ENCODE measurements around the gene CEP170B.
A peak's percentile ranks its signal among the peaks of the same experiment; 100 is the strongest.
"Not testable (repeated sequence)": the region's sequence is repeated elsewhere in the genome, so short reads cannot be mapped to it uniquely, and the experiment has no call there.

The CEP170B gene

DNA sequence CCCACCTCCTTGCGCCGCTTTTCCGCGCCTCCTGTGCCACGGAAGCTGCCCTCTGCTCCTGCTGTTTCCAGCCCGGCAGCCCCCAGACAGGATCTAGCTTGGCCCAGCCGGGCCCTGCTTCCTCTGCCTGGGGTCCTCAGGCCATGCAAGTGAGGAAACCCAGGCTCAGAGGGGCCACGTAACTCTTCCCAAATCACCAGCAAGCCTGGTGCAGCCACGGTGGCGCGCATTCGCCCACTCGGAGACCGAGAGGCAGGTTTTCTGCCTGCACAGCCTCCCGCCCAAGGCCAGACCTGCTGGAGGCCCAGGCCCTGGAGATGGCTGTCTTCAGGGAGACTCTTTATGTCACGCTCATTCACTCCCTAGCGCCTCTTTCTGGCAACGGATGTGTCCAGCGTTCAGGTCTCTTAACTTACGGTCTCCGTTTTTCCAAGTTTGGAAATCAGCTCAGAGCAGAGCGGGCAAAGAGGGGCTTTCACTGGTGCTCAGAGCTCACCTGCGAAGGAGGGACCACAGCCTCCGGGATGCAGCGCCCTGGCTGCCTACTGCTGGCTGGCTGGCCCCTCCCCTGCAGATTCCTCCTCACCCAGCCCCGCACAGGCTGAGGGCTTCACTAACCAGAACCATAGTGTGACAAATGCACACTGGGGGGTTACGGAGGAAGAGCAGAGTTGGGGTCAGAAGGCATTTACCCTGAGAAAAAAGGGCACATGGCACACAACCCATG, 20.6 kb upstream of the CEP170B start:
- no peak for DNase-seq

DNA sequence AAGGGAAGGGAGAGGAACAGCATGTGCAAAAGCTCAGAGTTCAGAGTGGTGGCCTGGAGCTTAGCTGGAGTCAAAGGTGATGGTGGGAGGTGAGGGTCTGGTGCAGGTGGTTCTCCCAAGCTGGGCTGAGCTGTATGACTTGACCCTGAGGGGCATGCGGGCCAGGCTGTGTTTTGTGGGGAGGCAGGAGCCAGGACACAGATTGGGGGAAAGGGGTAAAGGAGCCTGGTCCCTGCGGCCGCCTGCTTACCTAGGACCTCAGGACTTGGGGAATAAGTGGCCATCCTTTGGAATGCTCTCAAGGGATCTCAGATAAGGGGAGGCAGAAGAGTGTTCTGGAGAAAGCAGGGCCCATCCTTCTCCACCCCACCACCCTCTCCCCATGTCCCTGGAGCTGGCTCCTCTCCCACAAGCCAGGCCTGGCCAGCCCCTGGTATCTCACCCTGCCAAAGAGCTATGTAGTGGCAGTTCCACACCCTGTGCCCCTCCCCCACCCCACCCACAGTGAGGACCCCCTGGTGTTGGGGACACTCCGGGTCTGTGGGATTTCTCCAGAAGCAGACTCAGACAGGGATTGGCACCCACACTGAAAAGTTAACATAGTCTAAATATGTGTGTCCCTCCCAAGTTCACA, 19.9 kb upstream of the CEP170B start:
- DNase-seq: no peak

DNA sequence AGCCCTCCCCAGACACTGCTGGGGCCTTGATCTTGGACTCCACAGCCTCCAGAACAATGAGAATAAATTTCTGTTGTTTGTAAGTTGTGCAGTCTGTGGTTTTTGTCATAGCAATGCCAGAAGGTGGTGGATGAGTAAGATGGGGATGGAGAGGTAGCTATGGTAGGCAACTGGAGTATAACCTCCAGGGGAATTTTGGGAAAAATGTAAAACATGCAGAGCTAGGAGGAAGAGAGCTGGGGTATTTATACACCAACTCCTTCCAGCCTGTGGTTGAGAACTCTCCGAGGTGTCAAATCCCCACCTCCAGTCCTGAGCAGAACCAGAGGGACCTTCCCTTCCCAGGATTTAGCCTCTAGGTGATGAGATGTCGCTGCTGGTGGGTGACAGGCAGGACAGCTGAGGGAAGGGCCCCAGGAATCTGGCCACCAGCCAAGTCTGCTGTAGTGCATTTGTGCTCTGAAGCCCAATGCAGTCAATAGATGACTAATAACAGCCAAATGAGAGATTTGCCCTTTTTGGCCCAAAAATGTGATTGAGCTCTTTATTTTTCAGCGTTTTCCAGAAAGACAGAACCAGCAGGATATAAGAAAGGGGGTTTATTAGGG, 19.1 kb upstream of the CEP170B start:
- DNase-seq: no peak

DNA sequence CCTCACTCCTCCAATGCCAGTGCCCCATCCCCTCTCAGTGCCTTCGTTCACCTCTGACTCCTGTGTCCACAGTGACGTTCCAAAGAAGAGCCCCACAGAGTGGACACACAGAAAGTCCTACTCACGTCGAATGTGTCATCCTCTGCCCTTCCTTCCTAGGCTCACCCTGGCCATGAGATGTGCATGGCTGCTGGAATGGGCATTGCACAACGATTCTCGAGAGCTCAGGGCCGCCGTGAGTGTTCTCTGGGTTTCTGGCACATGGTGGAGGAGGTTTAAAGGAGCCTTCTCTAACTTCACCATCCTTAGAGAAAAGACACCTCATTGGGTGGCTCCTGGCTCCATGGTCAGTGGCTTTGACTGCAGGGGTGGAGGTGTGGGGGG, 12.8 kb upstream of the CEP170B start:
- no peak for DNase-seq

DNA sequence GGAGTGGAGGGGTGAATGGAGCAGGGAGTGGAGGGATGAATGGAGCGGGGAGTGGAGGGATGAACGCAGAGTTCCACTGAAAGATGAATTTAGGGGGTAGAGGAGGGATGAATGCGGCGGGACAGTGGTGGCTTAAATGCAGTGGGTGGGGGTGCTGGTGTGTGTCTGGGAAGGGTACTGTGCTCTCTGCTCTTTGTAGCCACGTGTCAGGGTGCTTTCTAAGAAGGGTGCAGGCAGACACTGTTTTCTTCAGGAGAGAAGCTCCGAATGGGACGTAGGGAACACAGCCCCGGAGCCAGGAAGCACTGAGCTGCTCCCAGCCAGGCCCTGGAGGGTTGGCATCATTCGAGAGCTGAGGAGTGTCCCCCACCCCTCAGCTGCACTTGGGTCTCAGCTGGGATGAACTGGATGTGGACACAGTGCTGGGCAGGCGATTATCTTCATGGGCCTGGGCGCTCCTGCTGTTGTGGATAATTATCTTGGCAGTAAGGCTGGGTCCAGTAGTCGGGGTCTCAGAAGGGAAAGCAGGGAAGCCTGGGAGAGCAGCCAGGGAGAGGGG, 9.5 kb upstream of the CEP170B start:
- no peak for DNase-seq

DNA sequence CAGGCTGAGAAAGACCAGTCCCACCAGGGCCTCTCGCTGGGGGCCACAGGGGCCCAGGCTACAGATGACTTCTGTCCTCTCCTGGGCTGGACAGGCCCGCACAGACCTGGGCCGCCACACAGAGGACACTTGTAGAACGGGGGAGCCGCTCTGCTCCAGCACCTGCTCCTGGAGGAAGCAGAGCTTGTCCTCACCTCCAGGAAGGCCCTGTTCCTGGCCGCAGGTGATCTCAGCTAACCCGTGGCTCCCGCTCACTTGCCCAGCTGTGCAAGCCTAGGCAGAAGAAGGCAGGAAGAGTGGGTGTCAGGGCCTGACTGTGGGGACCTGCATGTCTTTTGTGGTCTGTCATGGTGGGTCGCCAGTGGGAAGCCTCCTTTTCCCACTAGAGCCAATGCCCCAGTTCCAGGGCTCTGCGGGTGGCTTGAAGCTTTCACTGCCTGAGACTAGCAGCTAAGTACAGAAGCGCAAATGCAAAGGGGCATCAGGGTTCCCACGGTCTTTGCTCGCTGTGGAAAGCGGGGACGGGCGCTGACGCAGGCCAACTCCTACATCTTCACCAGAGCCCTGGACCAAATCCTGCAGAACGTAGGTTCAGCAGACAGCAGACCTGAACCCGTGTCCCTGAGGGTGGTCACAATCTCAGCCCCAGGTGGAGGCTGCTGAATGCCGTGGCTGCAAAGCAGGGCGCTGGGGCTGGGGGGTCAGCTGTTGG, 8.8 kb upstream of the CEP170B start:
- no peak for DNase-seq

DNA sequence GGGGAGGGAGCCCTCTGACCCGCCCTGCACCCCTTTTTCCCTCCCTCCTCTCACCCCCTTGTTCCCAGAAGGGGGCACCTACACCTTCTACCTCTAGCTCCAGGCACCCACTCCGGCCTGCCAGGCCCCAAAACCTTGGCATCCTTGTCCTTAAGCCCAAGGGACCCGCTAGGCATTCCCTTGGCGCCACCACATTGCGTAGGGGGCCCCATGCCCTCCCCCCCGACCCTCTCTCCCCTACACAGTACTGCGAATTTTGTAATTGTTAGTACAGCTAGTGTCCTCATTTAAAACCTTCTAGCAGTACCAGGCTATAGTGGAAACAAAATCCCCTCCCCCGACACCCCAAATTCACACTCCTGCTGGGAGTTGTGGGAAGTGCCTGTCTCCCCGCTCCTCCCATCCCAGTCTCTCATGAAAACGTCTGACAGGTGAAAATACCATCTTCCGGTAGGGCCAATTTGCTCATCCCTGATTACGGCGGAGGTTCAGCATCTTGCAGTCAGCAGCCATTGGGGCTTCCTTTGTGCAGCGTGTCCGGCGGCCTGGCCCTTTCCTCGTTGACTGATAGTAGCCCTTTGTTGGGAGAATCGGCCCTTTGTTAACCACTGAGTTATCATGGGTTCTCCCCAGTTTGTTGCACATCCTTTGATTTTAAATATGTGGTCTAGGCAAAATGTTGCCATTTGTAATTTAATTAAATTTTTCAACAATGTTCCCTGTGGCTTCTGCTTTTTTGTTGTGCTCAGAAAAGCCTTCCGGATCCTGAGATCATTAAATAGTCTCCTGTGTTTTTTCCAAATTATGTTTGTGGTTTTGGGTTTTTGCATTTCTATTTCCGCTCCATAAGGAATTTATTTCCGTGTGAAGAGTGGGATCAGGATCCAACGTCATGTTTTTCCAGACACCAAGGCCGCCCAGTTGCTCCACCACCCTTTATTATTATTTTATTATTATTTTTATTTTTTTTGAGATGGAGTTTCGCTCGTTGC, 7.9 kb upstream of the CEP170B start:
- DNase-seq: no peak

DNA sequence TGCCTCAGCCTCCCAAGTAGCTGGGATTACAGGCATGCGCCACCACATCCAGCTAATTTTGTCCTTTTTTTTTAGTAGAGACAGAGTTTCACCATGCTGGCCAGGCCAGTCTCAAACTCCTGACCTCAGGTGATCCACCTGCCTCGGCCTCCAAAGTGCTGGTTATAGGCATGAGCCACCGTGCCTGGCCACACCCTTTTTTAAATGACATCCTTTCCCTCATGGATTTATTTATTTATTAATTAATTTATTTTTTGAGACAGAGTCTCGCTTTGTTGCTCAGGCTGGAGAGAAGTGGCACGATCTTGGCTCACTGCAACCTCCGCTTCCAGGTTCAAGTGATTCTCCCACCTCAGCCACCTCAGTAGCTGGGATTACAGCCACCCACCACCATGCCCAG, 7.1 kb upstream of the CEP170B start:
- DNase-seq: not testable (repeated sequence)

DNA sequence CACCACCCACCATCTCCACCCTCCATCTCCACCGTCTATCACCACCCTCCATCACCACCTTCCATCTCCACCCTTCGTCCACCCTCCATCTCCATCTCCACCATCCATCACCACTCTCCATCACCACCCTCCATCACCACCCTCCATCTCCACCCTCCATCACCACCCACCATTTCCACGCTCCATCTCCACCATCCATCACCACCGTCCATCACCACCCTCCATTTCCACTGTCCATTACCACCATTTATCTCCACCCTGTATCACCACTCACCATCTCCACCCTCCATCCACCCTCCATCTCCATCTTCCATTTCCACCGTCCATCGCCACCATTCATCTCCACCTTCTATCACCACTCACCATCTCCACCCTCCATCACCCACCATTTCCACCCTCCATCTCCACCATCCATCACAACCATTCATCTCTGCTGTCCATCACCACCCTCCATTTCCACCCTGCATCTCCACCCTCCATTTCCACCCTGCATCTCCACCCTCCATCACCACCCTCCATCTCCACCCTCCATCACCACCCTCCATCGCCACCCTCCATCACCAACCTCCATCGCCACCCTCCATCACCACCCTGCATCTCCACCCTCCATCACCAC, 6.1 kb upstream of the CEP170B start:
- DNase-seq: no peak

DNA sequence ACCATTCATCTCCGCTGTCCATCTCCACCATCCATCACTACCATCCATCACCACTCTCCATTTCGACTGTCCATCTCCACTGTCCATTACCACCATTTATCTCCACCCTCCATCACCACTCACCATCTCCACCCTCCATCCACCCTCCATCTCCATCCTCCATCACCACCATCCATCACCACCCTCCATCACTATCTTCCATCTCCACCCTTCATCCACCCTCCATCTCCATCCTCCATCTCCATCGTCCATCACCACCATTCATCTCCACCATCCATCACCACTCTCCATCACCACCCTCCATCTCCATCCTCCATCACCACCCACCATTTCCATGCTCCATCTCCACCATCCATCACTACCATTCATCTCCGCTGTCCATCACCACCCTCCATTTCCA, 5.2 kb upstream of the CEP170B start:
- DNase-seq: no peak

DNA sequence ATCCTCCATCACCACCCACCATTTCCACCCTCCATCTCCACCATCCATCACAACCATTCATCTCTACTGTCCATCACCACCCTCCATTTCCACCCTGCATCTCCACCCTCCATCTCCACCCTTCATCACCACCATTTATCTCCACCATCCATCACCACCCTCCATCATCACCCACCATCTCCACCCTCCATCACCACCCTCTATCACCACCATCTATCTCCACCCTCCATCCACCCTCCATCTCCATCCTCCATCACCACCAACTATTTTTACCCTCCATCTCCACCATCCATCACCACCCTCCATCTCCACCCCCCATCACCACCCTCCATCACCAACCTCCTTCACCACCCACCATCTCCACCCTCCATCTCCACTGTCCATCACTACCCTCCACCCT, 4.7 kb upstream of the CEP170B start:
- DNase-seq: no peak

DNA sequence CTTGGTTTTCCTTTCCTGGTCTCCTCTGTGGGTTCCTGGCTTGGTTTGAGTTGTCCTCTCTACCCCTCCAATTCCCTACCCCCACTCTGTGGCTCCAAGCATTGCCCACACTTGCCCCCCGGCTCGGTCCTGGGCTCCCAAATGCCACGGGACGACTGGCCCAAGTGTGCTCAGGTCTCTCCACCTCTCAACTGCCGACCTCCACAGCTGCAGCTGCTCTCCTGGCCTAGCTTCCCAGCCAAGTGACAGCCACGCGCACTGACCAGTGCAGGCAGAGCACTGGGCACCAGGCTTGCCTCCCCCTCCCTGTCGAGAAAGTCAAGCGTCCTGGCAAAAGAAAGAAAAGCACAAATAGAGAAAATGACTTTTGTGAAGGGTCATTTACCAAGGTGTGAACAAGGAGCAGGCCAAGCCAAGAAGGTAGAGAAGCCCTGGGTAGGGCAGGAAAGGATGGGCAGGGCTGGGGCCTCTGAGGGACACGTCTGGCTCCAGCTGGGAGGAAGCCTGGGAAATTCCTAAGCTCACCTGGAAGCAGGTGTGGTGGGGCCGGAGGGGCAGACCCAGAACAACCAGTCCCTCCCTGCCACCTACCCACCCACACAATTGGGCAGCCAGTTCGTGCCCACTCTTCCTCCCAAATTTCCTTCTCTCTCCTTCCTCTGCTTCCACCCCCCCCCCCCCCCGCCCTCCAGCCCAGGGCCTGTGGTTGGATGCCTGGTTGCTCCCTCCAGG, 1.8 kb upstream of the CEP170B start:
- no peak for DNase-seq

DNA sequence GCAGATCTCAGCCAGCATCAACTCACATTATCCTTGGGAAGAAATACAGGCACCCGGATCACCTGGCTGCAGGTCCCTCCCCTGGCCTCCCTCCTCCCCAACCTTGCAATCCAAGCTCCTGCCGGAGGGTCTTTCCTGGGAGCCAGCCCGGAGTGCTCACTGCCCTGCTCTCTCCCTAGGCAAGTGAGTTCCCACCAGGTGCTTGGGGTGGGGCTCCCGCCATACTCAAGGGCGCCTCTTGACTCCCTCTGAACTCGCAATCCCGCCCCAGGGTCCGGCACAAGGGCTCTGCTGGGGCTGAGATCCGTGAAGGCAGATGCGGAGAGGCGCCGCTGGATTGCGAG, 1.2 kb upstream of the CEP170B start:
- no peak for DNase-seq

DNA sequence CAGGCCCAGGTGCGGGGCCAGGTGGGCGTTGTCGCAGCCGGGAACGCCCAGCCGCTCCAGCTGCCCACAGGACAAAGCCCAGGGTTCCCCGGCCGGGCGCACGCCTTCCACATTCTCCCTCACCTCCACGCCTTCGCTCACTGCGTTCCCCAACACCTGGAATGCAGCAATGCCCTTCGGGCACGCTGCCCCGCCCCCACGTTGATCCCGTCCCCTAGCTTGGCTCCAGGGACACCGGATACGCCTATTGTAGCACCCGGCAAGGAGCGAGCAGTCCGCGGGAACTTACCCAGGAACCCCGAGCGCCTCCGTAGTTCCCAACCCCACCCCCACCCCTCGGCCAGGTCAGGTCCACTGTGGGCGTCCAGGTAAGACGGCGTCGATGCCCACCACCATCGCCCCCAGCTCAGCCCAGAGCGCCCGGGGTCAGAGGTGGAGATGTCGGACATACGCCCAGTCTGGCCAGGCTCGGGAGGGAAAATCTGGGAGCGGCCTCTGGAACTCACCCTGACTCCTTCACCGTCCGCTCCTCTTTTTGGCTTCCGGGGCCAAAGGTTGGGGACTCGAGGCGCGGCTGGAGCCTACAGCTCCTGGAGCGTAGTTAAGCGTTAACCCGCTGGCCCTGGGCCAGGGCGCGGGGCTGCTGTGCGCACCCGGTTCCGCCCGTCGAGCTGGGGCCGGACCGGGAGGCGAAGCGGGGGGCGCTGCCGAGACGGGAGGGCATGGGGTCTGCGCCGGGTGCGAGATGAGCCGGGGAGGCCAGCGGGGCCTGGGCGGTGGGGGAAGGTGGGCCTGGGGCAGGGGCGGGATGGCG, 594 bp upstream of the CEP170B start:
- DNase-seq: no peak

DNA sequence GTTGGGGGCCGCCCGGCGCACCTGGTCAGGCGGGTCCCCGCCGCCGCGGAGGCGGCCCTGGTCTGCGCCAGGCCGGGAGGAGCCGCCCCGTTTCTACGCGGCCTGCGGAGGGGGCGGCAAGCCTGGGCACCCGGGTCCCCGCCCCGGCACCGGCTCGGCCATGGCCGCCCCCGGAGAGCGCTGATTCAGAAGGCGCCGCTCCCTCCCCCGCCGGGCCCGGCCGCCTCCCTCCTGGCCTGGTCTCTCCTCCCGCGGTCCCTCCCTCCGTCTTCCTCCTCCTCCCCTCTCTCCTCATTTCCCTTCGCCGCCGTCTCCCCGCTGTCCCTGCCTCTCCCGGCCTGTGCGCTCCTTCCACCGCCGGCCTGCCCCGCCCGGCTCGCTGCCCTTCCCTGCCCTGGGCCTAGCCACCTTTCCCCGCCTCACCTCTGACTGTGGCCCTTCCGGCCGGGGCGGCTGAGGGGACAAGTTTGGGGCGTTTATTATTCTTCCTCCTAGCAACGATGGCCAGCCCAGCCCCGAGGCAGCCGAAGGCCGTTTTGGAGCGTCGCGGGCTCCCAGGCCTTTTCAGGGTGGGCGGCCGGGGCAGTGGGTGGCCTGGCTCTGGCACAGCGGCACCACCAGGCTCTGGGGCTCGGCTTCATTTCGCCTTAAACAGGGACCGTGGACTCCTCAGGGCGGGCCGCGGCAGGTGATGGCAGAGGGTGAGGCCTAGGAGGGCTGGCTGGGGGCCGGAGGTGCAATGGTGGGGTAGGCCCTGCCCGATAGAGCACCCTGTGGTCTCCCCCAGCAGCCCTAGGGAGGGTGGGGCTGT, 768 bp downstream of the CEP170B start:
- DNase-seq: peak; percentile 27

DNA sequence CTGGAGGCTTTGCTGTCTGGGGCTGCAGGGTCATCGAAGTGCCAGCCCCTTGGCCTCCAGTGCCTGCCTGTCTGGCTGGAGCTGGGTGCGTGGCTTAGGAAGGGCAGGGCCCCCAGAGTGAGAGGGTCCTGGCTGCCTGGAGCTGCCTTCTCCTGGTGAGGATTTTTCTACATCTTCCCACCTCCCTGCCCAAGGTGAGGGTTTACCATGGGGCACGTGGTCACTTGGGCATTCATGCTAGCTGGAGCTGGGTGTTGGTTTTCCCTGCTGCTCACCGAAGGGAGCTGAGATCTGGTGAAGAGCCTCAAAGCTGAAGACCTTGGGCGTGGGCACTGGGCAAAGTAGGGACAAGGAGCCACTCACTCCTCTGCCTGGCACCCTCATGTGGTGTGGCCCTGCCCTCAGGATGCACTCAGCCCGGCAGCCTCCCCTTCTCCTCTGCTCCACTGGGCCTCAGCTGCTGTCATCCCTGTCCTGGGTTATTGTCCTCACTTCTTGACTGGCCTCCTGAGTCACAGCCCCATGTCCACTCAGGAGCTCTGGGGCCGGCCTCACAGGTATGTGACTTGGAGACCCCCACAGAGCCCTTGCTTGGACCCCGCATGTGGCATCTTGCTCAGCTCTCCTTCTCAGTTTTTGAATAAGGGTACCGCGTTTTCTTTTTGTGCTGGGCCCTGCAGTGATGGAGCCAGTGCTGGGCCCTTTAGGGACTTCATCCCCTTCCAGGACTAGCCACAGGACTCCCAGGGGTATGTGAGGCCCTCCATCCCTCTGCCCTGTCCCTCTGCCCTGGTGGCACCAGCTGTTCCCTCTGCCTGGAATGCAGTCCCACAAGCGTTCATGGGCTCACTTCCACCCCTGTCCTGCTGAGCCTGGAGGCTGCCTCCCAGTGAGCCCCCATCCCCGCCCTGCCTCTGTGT, 1.6 kb downstream of the CEP170B start:
- DNase-seq: no peak

DNA sequence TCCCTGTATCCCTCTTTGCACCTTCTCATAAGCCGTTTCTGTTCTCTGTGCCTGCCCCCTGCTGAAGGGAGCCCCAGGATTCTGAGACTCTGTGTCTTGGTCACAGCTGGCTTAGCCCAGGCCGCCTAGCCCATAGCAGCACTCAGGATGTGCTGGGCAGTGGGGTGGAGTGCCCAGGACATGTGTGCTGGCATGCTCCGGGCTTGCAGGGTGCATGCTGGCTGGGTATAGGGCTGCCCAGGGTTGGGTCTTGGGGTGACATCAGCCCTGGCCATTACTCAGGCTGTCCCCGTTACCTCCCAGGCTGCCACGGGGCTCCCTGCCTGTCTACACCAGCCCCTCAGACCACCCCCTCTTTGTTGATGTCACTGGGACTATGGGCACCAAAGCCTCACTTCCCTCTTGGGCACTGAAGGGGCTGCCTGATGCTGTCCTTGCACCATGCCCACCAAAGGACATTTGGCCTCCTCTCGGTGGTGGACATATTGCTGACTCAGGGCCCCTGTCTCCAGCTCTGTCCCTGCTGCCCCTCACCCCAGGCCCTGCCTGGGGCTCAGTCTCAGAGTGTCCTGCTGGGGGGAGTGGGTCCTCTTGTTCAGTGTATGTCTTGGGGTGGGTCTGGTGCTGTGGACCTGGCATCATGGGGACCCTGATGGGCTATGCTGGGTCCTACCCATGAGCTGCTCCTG, 2.4 kb downstream of the CEP170B start:
- DNase-seq: no peak

Measured in CD4-positive, alpha-beta T cell treated with Interleukin-12 subunit alpha and Interleukin-12 subunit beta, for 1 hour (primary cell).